Left hindlimb (tissue), 1 donor: ENCODE results near the gene MCUB.
"Not testable (repeated sequence)": the region's sequence is repeated elsewhere in the genome, so short reads cannot be mapped to it uniquely, and the experiment has no call there.

ENCODE experiments used
- DNase-seq: peaks from one replicate; pipeline ENCODE4 v3.0.0-alpha.2; 2018

MCUB gene

DNA sequence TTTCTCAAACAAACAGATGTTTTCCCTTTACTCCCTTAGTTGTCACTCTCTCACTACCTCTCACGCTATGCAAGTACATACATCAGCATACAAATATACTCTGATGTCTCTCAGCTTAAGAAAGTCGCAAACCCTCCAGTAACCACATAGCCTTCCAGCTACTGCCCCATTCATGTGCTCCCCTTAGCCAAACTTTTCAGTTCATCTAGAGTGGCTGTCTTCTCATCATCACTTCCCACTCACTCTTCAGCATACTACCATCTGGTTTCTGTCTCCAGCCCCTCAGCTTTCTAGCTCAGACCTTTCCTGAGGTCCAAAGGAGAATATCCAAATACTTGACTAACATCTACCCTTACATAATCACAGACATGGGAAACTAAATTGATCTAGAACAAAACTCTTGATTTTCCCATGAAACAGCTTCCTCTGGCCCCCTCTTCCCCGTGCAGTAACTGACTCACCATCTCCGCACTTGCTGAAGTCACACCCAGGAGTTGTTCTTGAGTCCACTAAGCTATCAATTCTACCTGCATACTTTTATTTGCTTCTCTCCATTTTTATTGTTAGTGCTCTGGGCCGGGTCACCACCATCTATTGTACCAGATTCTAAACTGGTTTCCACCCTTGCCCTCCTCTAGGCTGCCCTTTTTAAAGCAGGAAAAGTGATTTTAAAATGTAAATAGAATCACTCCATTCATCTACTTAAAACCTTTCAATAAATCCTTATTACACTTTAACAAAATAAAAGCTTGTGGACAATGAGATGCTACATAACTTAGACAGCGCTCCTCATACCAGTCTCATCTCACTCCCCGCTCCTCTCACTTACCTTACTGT is 86.0 kb downstream of the MCUB start:
- no peak for DNase-seq

DNA sequence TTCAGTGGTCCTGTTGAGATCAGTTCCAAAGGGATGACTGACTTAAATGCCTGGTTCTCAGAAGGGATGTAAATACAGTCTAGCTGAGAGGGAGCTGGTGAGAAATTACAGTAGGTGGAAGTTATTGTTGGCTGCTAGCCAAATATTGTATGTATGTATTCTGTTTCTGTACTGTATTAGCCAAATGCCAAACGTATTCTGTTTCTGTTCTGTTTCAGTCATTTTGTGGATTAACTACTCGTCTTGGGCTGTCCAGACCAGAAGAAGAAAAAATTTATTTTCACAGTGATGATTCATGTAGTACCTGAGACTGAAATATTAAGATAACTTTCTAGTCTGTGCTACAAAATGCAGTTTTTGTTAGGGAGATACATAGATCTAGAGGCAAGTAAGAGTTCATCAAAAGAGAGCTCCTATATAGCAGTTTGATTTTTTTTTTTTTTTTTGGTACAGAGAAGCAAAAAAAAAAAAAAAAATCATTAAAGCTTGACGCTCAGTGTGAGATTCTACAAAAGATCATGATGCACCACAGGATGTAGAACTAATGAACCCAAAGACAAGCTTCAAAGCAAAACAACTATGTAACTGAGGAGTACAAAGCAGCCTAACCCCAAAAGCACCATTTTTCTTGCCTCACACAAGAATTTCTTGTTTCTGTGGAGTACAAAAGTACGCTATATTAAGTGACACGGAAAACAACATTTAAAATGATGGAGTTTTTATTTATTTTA is 88.4 kb downstream of the MCUB start:
- DNase-seq: no peak

DNA sequence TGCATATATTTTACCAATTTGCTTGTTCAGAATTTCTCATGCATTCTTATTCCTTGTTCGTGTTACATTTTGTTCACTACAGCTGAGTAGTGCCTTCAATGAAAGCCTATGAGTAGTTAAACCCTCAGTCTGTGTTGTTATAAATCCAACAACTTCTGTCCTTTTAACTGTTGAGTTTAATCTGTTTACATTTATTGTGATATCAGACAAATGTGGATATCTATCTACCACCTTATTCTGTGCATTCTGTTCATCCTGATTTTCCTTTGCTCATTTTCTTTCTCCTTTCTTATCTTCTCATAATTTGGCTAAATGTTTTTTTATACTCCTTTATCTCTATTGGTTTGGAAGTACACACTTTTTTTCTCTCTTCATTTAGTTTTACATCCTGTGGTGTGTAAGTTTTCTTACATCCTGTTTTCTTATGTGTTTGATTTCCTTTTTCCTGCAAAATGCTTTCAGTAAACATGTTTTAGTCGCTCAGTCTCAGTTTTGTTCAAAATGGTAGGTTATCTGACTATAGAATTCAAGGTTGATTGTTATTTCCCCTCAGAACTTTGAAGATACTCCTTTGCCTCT is 89.0 kb downstream of the MCUB start:
- DNase-seq: no peak

DNA sequence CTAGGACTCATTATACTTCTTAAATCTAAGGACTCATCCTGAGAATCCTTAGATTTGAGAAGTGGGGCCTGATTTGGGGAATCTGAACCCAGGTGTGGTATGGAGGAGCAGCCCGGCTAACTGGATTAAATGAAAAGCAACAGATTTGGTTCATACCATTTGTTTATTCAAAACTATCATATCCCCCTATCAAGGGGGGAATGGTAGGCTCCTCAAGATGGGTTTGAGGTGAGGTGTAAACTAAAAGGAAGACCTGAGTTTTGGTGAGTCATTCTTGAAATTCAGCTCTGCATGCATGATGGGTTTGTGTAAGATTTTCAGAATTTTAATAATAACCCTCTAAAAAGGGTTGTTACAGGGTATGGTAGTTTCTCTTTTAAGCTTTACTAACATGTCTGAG is 89.8 kb downstream of the MCUB start:
- no peak for DNase-seq

DNA sequence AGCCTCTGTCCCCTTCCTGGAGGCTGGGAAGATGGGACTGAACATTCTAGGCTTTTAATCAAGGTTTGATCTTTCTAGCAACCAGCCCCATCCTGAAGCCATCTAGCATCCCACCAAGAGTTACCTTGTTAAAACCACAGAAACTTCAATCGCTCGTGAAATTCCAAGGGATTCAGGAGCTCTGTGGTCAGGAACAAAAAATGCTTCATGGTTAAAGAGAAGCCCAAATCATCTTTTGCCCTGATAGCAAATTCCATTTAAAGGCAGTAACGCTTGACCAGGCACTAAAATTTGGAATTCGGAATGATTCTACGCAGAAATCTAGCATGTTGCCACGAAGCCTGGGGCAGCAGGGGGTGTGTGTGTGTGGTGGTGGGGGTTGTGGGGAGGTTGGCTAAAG is 95.3 kb downstream of the MCUB start:
- no peak for DNase-seq

DNA sequence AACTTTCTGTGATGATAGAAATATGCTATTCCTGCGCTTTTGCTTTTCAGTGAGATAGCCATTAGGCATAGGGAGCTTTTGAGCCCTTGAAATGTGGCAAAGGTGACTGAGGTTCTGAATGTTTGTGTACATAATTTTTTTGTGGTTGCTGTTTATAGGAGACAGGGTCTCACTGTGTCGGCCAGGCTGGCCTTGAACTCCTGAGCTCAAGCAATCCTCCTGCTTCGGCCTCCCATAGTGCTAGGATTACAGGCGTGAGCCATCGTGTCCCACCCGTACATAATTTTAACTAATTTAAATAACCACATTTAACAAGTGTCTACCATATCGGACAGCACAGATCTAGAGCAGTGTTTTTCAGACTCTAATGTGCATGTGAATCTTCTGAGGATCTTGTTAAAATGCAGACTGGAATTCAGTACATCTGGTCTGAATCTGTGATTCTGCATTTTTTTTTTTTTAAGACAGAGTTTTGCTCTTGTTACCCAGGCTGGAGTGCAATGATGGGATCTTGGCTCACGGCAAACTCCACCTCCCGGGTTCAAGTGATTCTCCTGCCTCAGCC is 97.9 kb downstream of the MCUB start:
- DNase-seq: no peak

DNA sequence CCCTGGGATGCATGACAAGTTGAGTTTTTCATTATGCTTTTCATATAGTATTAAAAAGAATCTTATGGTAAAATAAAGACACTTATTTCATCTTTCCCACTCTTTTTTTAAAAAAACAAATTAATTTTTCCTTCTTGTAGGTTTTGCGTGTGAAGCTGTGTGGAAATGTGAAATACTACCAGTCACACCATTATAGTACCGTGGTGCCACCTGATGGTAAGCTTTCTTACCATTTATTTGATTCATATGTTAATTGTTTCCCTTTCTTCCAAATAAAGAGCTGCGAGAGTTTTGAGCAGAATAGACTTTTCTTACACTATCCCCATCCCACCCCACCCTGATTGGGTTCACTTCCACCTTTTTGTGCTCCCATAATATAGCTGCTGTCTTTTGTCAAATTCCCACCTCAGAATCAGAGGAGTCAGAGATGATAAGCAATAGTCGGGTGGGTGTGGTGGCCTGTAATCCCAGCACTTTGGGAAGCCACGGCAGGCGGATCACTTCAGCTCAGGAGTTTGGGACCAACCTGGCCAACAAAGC is 98.9 kb downstream of the MCUB start:
- no peak for DNase-seq

DNA sequence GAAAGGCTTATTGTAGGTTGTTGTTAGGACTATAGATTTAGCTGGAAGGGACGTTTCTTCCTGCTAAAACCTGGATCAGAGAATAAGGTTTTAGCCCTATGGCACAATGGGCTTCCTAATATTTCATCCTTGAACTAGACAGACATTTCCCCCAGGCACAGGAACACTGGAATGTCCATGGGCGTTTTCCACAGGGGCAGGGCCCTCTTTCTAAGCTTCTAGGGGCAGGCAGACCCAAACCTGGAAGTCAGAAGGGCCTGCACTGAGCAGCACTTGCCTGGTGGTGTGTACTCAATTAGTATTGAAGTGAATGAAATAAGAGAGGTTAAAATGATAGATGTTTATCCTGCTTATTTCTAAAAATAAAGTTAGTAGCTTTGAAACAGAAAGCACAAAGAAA is 102.1 kb downstream of the MCUB start:
- no peak for DNase-seq

DNA sequence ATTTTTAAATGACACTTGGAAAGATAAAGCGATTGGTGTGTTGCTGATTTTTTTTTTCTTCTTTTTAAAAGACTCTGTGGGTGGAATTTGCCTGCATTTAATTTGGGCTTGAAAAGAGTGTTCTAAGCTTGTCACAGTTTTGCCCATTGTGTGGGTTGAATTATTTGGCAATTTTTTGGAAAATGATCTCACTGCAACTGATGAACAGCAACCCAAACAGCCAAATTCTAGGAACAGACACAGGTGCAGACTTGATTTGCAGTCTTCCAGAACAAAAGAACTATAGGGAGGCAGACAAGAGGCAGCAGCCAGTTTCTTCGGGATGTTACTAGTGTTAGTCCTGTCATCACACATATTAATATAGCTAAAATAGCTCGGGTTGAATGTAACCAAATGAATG is 102.7 kb downstream of the MCUB start:
- no peak for DNase-seq

DNA sequence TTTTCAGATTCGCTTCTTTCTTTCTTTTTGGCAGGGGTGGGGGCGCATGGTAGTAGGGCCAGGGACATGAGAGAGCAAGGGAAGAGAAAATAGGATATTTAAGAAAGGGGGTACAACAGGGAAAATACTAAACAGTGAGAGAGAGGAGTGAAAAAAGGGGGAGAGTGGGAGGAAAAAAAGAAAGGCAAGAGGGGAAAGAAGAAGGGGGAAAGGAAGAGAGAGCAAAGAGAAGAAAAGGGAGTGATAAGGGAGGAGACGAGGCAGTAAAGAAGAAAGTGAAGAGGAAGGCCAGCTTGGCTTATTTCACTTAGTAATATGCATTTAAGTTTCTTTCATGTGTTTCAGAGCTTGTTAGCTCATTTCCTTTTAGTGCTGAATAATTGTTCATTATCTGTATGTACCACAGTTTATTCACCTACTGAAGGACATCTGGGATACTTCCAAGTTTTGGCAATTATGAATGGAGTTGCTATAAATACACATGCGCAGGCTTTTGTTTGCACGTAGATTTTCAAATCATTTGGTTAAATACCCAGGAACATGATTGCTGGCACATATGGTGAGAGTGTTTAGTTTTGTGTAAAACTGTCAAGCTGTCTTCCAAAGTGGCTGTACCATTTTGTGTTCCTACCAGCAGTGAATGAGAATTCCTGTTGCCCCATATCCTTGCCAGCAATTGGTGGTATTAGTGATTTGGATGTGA is 105.9 kb downstream of the MCUB start:
- no peak for DNase-seq

DNA sequence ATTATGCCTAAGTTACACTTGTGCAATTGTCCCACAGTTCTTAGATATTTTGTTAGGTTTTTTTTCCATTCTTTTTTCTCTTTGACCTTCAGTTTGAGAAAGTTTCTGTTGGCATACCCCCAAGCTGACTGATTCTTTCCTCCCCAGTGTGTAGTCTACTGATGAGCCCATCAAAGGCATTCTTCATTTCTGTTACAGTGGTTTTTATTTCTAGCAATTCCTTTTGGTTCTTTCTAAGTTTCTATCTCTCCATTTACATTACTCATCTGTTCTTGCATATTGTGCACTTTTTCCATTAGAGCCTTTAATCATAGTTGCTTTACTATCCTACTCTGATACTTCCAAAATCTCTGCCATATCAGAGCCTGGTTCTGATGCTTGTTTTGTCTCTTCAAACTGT is 111.3 kb downstream of the MCUB start:
- no peak for DNase-seq

DNA sequence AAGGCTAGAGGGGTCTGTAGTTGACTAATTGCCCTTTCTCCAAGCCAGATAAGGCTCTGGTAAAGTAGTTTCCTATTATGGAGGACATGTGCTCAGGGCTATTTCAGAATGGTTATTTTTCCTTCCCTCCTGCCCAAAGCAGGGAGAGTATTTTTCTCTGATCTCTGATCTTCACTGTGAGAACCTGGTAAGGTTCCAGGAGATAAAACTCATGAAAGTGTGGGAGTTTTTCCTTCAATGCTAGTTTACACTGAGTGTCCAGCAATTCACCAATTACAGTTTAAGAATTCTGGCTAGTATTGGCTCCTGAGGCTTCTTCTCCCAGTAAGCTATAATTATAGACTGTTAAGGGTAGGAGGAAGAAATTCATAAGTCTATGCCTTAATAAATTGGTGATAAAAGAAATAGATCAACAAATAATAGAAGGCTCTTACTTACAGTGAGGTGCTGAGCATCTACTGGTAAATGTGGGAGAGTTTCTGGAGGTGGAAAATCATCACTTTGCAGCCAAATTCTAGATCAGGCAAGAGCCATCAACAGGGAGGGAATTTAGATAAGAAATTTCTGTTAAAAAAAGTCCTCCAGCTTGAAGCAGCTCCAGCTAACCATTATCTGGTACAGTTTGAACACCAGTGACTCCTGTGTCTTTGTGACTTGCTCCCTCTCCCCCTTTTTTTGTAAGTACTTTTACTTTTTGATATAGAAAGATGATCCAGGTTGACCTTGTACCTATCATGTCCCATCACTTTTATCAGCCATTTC is 112.3 kb downstream of the MCUB start:
- DNase-seq: no peak

DNA sequence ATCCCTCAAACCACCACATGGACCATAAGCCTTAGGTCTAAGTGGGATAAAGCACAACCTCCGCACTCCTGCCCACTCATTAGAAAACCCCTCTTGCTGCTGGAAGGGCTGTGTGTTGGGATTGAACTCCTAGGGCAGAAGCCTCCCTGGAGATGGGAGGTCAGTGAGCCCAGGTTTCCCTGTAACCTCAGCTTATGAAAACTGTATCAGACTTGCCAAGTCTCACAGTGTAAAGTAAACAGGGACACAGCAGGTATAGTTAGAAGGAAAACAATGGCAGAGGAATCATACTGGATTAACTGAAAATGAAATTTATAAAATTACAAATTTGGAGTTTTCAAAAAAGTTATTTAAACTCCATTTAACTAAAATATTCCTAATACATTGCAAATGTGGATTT is 113.3 kb downstream of the MCUB start:
- DNase-seq: no peak

DNA sequence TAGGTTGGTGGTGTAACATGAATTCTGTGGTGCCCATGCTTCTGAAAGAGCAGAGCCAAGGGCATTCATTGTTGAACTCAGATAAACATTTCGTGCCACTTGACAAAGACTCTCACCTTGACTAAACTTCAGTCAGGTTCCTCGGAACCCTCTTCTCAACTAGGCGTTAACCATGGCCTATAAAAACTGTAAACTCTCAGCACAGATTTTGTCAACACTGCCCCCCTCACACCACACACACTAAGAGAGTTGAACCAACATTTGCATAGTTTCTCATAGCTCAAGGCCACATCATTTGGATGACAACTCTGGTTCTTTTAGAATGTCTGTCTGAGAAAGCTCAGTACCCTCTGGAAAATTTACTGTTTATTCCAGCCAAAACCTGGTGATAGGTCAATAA is 115.1 kb downstream of the MCUB start:
- no peak for DNase-seq

DNA sequence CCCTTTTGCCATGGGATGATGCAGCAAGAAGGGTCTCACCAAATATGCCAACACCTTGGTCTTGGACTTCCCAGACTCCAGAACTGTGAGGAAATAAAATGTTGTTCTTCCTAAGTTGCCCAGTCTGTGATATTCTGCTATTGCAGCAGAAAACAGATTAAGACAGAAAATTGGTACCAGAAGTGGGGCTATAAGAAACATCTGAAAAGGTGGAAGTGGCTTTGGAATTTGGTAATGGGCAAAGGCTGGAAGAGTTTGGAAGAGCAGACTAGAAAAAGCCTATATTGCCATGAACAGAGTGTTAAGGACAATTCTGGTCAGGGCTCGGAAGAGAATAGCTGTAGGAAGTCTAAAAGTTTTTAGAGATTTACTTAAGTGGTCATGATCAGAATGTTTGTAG is 115.8 kb downstream of the MCUB start:
- DNase-seq: no peak

DNA sequence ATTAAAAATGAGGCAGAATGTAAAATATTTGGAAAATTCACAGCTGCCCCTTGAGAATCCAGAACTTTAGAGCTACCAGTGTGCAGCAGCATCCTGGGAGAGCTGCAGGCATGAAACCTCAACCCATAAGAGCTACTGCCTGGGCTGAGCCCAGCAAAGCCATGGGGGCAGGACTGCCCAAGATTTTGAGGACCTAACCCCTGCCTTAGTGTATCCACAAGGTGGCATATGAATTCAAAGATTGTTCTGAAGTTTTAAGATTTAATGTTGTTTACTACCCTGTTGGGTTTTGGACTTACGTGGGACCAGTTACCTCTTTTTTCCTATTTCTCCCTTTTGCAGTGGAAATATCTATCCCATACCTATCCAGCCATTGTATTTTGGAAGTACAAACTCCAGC is 116.8 kb downstream of the MCUB start:
- no peak for DNase-seq

DNA sequence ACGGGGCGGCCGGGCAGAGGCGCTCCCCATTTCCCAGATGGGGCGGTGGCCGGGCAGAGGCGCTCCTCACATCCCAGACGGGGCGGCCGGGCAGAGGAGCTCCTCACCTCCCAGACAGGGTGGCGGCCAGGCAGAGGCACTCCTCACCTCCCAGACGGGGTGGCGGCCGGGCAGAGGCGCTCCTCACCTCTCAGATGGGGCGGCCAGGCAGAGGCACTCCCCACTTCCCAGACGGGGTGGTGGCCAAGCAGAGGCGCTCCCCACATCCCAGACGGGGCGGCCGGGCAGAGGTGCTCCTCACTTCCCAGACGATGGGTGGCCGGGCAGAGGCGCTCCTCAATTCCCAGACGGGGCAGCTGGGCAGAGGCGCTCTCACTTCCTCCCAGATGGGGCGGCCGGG is 118.4 kb downstream of the MCUB start:
- DNase-seq: not testable (repeated sequence)

DNA sequence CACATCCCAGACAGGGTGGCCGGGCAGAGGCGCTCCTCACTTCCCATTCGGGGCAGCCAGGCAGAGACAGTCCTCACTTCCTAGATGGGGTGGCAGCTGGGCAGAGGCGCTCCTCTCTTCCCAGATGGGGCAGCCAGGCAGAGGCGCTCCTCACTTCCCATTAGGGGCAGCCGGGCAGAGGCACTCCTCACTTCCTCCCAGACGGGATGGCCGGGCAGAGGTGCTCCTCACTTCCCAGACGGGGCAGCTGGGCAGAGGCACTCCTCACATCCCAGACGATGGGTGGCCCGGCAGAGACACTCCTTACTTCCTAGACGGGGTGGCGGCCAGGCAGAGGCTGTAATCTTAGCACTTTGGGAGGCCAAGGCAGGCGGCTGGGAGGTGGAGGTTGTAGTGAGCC is 118.9 kb downstream of the MCUB start:
- not testable (repeated sequence) for DNase-seq

DNA sequence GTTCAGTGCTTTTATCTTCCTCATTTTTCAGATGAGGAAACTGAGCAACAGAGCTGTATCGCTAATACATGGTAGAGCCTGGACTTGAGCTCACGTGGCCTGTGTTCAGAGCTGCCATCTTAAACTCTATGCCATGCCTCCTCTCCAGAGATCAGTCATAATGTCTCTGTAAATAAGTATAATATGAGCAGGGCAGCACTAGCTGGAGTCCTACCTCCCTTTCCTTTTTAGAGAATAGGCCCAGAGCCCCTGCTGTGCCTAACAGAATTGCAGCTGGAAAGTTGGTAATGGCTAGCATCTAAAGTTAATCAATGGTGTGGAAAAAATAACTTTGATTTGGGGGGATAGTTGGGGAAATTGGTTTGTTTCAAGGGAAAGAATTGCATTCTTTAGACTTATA is 122.8 kb downstream of the MCUB start:
- DNase-seq: no peak

DNA sequence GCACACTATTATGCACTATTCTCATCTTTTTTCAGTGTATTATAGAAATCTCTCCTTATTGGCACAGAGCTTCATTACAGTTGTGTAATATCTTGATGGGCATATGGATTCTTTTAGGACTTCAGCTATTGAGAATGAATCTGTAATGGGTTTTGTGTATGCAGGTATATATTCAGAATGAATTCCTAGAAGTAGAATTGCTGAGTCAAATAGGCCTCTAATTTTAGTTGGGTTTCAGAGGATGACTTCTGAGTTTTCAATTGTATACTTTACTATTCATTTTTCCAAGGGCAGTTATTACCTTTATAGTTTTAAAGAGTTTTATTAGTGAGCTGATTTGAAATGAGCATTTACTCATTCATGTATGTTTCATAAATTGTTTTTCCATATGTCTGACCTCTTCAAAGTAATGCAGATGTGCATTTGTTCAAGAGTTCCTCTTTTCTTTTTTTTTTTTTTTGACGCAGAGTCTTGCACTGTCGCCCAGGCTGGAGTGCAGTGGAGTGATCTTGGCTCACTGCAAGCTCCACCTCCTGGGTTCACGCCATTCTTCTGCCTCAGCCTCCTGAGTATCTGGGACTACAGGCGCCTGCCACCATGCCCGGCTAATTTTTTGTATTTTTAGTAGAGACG is 123.7 kb downstream of the MCUB start:
- DNase-seq: no peak

DNA sequence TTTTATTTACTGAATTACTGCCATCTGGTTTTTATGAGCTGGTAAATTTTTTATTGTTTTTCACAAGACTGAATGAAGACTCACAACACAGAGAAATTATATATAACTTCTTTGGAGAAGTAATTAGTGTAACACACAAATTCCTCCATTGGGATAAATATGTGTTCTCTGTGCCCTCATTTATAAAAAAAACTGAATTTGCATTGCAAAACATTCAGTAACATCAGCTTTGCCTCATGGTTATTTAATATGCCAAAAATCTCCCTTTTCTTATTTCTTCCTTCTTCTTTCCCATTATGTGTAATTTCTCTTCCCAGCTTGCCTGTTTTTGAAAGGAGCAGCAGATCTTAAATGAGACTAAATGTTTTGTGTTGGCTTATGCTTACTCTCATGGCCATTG is 124.7 kb downstream of the MCUB start:
- DNase-seq: no peak
